Measurements from ENCODE around the gene IL12RB2. TPM values are rescaled to one million over a fixed set of nuclear protein-coding genes. Genes with fewer than 3 reads are reported as not detected.

IL12RB2 gene
- total RNA-seq, 1 donor from 2014 or later = not detected

GRCh38 chr1:67285780-67286488 is 21.7 kb upstream of the IL12RB2 start:
- Histone ChIP-seq H3K27me3 (no peaks in the 10 kb centered on the region), H3K4me3 (no peak overlapping the region), H3K9me3 (no peaks in the 10 kb centered on the region), H3K36me3 (no peaks in the 10 kb centered on the region), H3K4me1 (no peaks in the 10 kb centered on the region), H3K27ac (no peak overlapping the region)
- intact Hi-C loops (cut with DNase I) = no loop called here
- TF ChIP-seq, protein P1, sequence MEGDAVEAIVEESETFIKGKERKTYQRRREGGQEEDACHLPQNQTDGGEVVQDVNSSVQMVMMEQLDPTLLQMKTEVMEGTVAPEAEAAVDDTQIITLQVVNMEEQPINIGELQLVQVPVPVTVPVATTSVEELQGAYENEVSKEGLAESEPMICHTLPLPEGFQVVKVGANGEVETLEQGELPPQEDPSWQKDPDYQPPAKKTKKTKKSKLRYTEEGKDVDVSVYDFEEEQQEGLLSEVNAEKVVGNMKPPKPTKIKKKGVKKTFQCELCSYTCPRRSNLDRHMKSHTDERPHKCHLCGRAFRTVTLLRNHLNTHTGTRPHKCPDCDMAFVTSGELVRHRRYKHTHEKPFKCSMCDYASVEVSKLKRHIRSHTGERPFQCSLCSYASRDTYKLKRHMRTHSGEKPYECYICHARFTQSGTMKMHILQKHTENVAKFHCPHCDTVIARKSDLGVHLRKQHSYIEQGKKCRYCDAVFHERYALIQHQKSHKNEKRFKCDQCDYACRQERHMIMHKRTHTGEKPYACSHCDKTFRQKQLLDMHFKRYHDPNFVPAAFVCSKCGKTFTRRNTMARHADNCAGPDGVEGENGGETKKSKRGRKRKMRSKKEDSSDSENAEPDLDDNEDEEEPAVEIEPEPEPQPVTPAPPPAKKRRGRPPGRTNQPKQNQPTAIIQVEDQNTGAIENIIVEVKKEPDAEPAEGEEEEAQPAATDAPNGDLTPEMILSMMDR (IDR thresholded peaks at IDR 0.05) = no peak
- no peak for DNase-seq (ENCODE audit: low spot score in 2 of 2)

DNA sequence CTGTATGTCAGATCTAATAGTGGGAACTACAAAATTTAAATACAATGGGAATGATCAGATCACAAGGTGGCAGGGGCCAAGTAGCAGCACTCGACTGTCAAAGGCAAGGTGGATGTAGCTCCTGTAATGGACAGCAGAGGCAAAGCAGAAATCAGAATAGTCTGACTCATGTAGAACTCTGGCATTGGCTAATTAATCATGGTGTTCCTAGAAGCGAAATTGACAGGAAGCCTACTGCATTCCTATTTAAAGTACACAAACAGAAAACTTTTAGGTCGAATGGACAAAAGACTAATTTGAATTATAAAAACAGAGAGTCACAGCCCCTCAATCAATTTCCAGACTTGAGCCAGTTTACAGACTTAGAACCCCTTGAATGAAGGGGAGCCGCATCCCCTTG is 17.4 kb upstream of the IL12RB2 start:
- H3K36me3 ChIP-seq = no peaks in the 10 kb centered on the region
- H3K27me3 ChIP-seq = no peaks in the 10 kb centered on the region
- no peaks in the 10 kb centered on the region for H3K9me3 ChIP-seq
- intact Hi-C loops (cut with DNase I) = no loop called here
- TF ChIP-seq, protein P1 (IDR thresholded peaks at IDR 0.05) = no peak
- no peak overlapping the region for H3K4me3 ChIP-seq
- no peaks in the 10 kb centered on the region for H3K4me1 ChIP-seq
- no peak for DNase-seq (ENCODE audit: low spot score in 2 of 2)
- H3K27ac ChIP-seq = no peak overlapping the region

GRCh38 chr1:67294836-67295617 is 12.6 kb upstream of the IL12RB2 start:
- Histone ChIP-seq H3K27me3 (no peaks in the 10 kb centered on the region), H3K36me3 (no peaks in the 10 kb centered on the region), H3K27ac (no peak overlapping the region), H3K9me3 (no peaks in the 10 kb centered on the region), H3K4me1 (no peaks in the 10 kb centered on the region), H3K4me3 (no peak overlapping the region)
- DNase-seq (ENCODE audit: low spot score in 2 of 2) = no peak
- intact Hi-C loops (cut with DNase I) = no loop called here
- TF ChIP-seq, protein P1 (IDR thresholded peaks at IDR 0.05) = no peak

- Histone ChIP-seq H3K27me3 (no peaks in the 10 kb centered on the region), H3K27ac (no peak overlapping the region), H3K9me3 (no peaks in the 10 kb centered on the region), H3K4me1 (no peaks in the 10 kb centered on the region), H3K4me3 (no peak overlapping the region), H3K36me3 (no peaks in the 10 kb centered on the region)
- intact Hi-C loops (cut with DNase I) = no loop called here
- TF ChIP-seq, protein P1 (IDR thresholded peaks at IDR 0.05) = no peak
- no peak for DNase-seq (ENCODE audit: low spot score in 2 of 2)
These were observed 8.9 kb upstream of the IL12RB2 start for GRCh38 chr1:67298762-67299161.

DNA sequence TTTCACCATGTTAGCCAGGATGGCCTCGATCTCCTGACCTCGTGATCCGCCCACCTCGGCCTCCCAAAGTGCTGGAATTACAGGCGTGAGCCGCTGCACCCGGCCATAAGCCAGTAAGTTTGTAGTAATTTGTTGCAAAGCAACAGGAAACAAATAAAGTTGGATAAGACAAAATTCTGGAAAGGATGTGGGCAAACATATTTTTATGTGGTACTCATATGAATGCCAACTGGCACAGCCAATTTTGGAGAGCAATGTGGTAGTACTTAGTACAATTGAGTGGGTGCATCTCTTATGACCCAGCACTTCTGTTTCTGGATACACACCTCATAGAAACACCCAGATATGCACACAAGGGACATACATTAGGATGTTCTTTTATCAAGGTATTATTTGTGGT is 8.4 kb upstream of the IL12RB2 start:
- H3K36me3 ChIP-seq = no peaks in the 10 kb centered on the region
- H3K27me3 ChIP-seq = no peaks in the 10 kb centered on the region
- H3K4me3 ChIP-seq = no peak overlapping the region
- no peaks in the 10 kb centered on the region for H3K9me3 ChIP-seq
- DNase-seq (ENCODE audit: low spot score in 2 of 2) = no peak
- TF ChIP-seq, protein P1 (IDR thresholded peaks at IDR 0.05) = no peak
- intact Hi-C loops (cut with DNase I) = no loop called here
- no peak overlapping the region for H3K27ac ChIP-seq
- no peaks in the 10 kb centered on the region for H3K4me1 ChIP-seq
